K562 (cell line): ENCODE data around the gene IPO13. TPM values are rescaled to one million over a fixed set of nuclear protein-coding genes. Genes with fewer than 3 reads are reported as not detected.

Source experiments
- ATAC-seq: fragments of 200-7000 bp; cut with Tn5 transposase; 3 replicates; pipeline ENCODE4 v1.9.1; 2020; ENCODE audit warnings: moderate library complexity
- BruUV-seq: library from RNA; stranded (reverse); fragments of 400-500 nt; replicated peaks from 2 replicates; lab custom pipeline; 2021; lab: Mats Ljungman, UMichigan
- CTCF ChIA-PET: fragments of 300-600 bp; formaldehyde crosslinking; extraction: SDS; loops from one replicate; lab custom pipeline; 2021; ENCODE audit warnings: low intra/inter-chr PET ratio; lab: Yijun Ruan, JAX
- POLR2A ChIA-PET: fragments of 300-600, 350-650 bp; sonication (Branson Sonifier 250); formaldehyde crosslinking; extraction: SDS; loops from one replicate; lab custom pipeline; 2021; ENCODE audit warnings: antibody characterized with exemption, inconsistent platforms; lab: Yijun Ruan, JAX
- DNase-seq, 4 experiments: peaks; one replicate each; pipeline versions ENCODE4 v3.0.0 to v3.0.0-alpha.2; 2011 to 2018; ENCODE audit warnings: low spot score in 3 of 4, mixed read lengths in 3 of 4; ENCODE audit errors: extremely low read depth in 1 of 4
- FAIRE-seq: peaks from 2 replicates; lab custom pipeline; 2011; peaks lifted over from hg19 to GRCh38; lab: Jason Lieb, UNC
- H2AFZ ChIP-seq: 2 replicates; pipeline ENCODE4 v1.6.0; 2011; ENCODE audit warnings: low read depth, low read length, control low read depth, inconsistent platforms
- H3K27ac ChIP-seq: fragments of 200-600 bp; 3 replicates; pipeline ENCODE4 v1.8.0; 2011; ENCODE audit warnings: low read depth, mild to moderate bottlenecking, control low read depth, inconsistent platforms, low read length, moderate library complexity, mixed read lengths; ENCODE audit errors: extremely low read depth
- H3K27me3 ChIP-seq, 2 experiments: fragments of 300-600 bp in 1 of 2; 2 replicates in 1 of 2; 3 replicates in 1 of 2; pipeline versions ENCODE4 v1.6.0 to v1.8.0; 2011; ENCODE audit warnings: inconsistent platforms in 2 of 2, low read length in 2 of 2, mild to moderate bottlenecking in 1 of 2, mixed read lengths in 1 of 2, moderate library complexity in 1 of 2; ENCODE audit not compliant: control insufficient read depth in 2 of 2, insufficient read depth in 2 of 2
- H3K36me3 ChIP-seq: fragments of 300-600 bp; 3 replicates; pipeline ENCODE4 v1.8.0; 2011; ENCODE audit warnings: mild to moderate bottlenecking, low read length, inconsistent platforms; ENCODE audit not compliant: control insufficient read depth, insufficient read depth
- H3K4me1 ChIP-seq, 2 experiments: fragments of 200-600 bp in 1 of 2; replicated peaks in 1 of 2; 2 replicates in 1 of 2; 3 replicates in 1 of 2; pipeline versions ENCODE4 v1.5.1 to v1.8.0; 2011; ENCODE audit warnings: inconsistent platforms in 2 of 2, low read length in 2 of 2, mild to moderate bottlenecking in 1 of 2, mixed read lengths in 1 of 2, moderate library complexity in 1 of 2; ENCODE audit not compliant: control insufficient read depth in 2 of 2, insufficient read depth in 2 of 2
- H3K4me2 ChIP-seq: 2 replicates; pipeline ENCODE4 v1.6.1; 2011; ENCODE audit warnings: low read length, control low read depth, inconsistent platforms, mixed read lengths; ENCODE audit not compliant: insufficient read depth
- H3K4me3 ChIP-seq: fragments of 200-600 bp; sonication (generic), shearing (Covaris generic); 2 replicates; pipeline ENCODE4 v1.5.1; 2016; ENCODE audit warnings: control low read depth, inconsistent platforms
- H3K79me2 ChIP-seq: fragments of 200-600 bp; 3 replicates; pipeline ENCODE4 v1.8.0; 2011; ENCODE audit warnings: low read length, inconsistent platforms; ENCODE audit not compliant: control insufficient read depth, insufficient read depth
- H3K9ac ChIP-seq, 2 experiments: 2 replicates each; pipeline versions ENCODE4 v1.6.0 to v1.6.1; 2011; ENCODE audit warnings: low read depth in 2 of 2, low read length in 2 of 2, control low read depth in 1 of 2, inconsistent platforms in 1 of 2, mild to moderate bottlenecking in 1 of 2, mixed read lengths in 1 of 2; ENCODE audit not compliant: insufficient read depth in 1 of 2
- H3K9me1 ChIP-seq: one replicate; pipeline ENCODE4 v1.6.0; 2011; ENCODE audit warnings: inconsistent platforms, mild to moderate bottlenecking, low read length, moderate library complexity; ENCODE audit not compliant: control insufficient read depth, insufficient read depth
- H3K9me3 ChIP-seq: replicated peaks from 2 replicates; pipeline ENCODE4 v1.5.1; 2011; ENCODE audit warnings: low read depth, low read length, inconsistent platforms; ENCODE audit not compliant: control insufficient read depth, insufficient read depth
- H4K20me1 ChIP-seq: replicated peaks from 2 replicates; pipeline ENCODE4 v1.6.1; 2011; ENCODE audit warnings: low read length, inconsistent platforms, mixed read lengths; ENCODE audit not compliant: control insufficient read depth, insufficient read depth
- C11orf30 ChIP-seq: fragments of 450-650 bp; IDR thresholded peaks from 2 replicates; pipeline ENCODE4 v1.6.1; 2016; ENCODE audit warnings: low read depth, mild to moderate bottlenecking
- FOXJ2 ChIP-seq: fragments of 200-800 bp; sonication (Bioruptor generic); IDR thresholded peaks from 2 replicates; pipeline ENCODE4 v1.6.1; 2016; ENCODE audit warnings: missing genetic modification characterization, missing compliant biosample characterization
- GTF2A2 ChIP-seq: IDR thresholded peaks from 2 replicates; pipeline ENCODE4 v1.6.1; 2016; ENCODE audit warnings: mild to moderate bottlenecking, missing genetic modification characterization, missing compliant biosample characterization
- MCM7 ChIP-seq, 2 experiments: fragments of 450-650 bp; IDR thresholded peaks; 2 replicates each; pipeline ENCODE4 v1.6.1; 2016 to 2018
- NRF1 ChIP-seq, 2 experiments: fragments of 450-650 bp; IDR thresholded peaks in 1 of 2; conservative IDR thresholded peaks in 1 of 2; 2 replicates each; pipeline ENCODE4 v1.6.1; 2014; ENCODE audit warnings: mild to moderate bottlenecking in 2 of 2
- PCBP2 ChIP-seq: fragments of 200-400 bp; formaldehyde crosslinking; IDR thresholded peaks from 2 replicates; pipeline ENCODE4 v1.6.1; 2018; ENCODE audit warnings: low read length, low read depth, mild to moderate bottlenecking, moderate library complexity; ENCODE audit not compliant: poor library complexity, severe bottlenecking
- SMARCC2 ChIP-seq: fragments of 450-650 bp; IDR thresholded peaks from 2 replicates; pipeline ENCODE4 v1.6.1; 2017; ENCODE audit warnings: antibody characterized with exemption, moderate library complexity, mild to moderate bottlenecking, low read depth
- SP2 ChIP-seq: IDR thresholded peaks from 2 replicates; pipeline ENCODE4 v1.6.1; 2011; ENCODE audit warnings: mild to moderate bottlenecking, low read depth, low read length, moderate library complexity; ENCODE audit not compliant: poor library complexity, severe bottlenecking; ENCODE audit errors: extremely low read depth
- ZBTB11 ChIP-seq, 3 experiments: fragments of 200-800 bp in 1 of 3; fragments of 250-450 bp in 1 of 3; fragments of 450-650 bp in 1 of 3; sonication (Bioruptor Pico) in 1 of 3; sonication (Bioruptor generic) in 1 of 3; formaldehyde crosslinking in 1 of 3; IDR thresholded peaks; 2 replicates each; pipeline versions ENCODE4 v1.6.1 to v1.8.0; 2016 to 2022; ENCODE audit warnings: mild to moderate bottlenecking in 2 of 3, missing genetic modification characterization in 2 of 3, missing compliant biosample characterization in 1 of 3, moderate library complexity in 1 of 3
- ZNF239 ChIP-seq: fragments of 250-450 bp; sonication (Bioruptor Pico); IDR thresholded peaks from 2 replicates; pipeline ENCODE4 v1.4.0; 2020; ENCODE audit warnings: mild to moderate bottlenecking
- ZNF584 ChIP-seq: fragments of 200-800 bp; sonication (Bioruptor generic); IDR thresholded peaks from 2 replicates; pipeline ENCODE4 v1.6.1; 2016; ENCODE audit warnings: low read depth, mild to moderate bottlenecking, missing genetic modification characterization, missing compliant biosample characterization
- ZNF668 ChIP-seq: fragments of 250-450 bp; sonication (Bioruptor Pico); IDR thresholded peaks from 2 replicates; pipeline ENCODE4 v1.8.0; 2022; ENCODE audit warnings: mild to moderate bottlenecking, inconsistent platforms
- WGBS: fragments of 100-300 bp; shearing (Covaris generic); methylation state at CpG from one replicate; pipeline ENCODE4 v1.1.6; 2016; ENCODE audit warnings: low coverage, mixed read lengths; ENCODE audit not compliant: insufficient coverage; ENCODE audit errors: missing lambda C conversion rate; 5-methylcytosine and 5-hydroxymethylcytosine counted together
- in situ Hi-C: fragments of 300-500 bp; cut with MboI; formaldehyde crosslinking; loops from 4 replicates; pipeline ENCODE4 v1.15.0; 2018; ENCODE audit warnings: inconsistent platforms, mixed read lengths
- intact Hi-C: fragments of 100-400 bp; cut with micrococcal nuclease; formaldehyde crosslinking; loops from 2 replicates; pipeline ENCODE4 v1.14.2; 2022
- polyA plus RNA-seq, 8 experiments: library from polyadenylated mRNA; depleted of rRNA in 4 of 8; stranded (reverse) in 5 of 8; unstranded in 3 of 8; fragments of >200 nt; fragmentation: Nextera tagmentation in 2 of 8; fragmentation: Illumina TruSeq in 1 of 8; extraction: Ambion mirVana in 2 of 8; extraction: Trizol in 1 of 8; gene quantifications; 2 replicates each; pipeline versions ENCODE4 v1.2.1 to v1.2.3, GENCODE V29; 2011 to 2014; ENCODE audit warnings: inconsistent platforms in 1 of 8, missing spikeins in 1 of 8
- total RNA-seq, 7 experiments: library from RNA; depleted of rRNA in 6 of 7; stranded (reverse); fragments of >200 nt in 6 of 7; fragmentation: Illumina TruSeq in 2 of 7; extraction: Trizol in 2 of 7; gene quantifications; 2 replicates each; pipeline versions ENCODE4 v1.2.1 to v1.2.3, GENCODE V29; 2011 to 2021; ENCODE audit warnings: low replicate concordance in 1 of 7

The IPO13 gene
- total and polyA plus RNA-seq, 9 of the 15 experiments (the other 6 are each of a cell fraction or from before 2014, with no cell fraction given) = 7.0 to 30.8 (median 16.2) TPM

GRCh38 chr1:43908226-43908625, 38.5 kb upstream of the IPO13 start:
- intact Hi-C loops (no loop called here), in situ Hi-C loops (no loop called here)
- BruUV-seq = no TSS peak
- peaks cover 0 to 6% of the 10 kb centered on the region in 2 experiments; a peak in 1 of 5 replicates for H3K4me1 ChIP-seq
- H3K4me3 ChIP-seq = no peak overlapping the region
- no peak overlapping the region for H3K4me2 ChIP-seq
- no peaks in the 10 kb centered on the region for H3K36me3 ChIP-seq
- ChIA-PET POLR2A (interaction anchor here (0.7 to 1.5 kb wide), 2 partner anchors 11 to 21 kb away, joined by 3 read pairs; no protein-coding TSS in a partner anchor), CTCF (no interaction called here)
- no peaks in the 10 kb centered on the region for H3K9me3 ChIP-seq
- FAIRE-seq (no peak), DNase-seq (no peak), ATAC-seq (no peak)
- H3K27me3 ChIP-seq = no peaks in the 10 kb centered on the region
- H3K79me2 ChIP-seq = no peaks in the 10 kb centered on the region
- H3K27ac ChIP-seq = no peak overlapping the region
- WGBS = 59% methylated on average over 2 of the region's 2 CpGs
- no peaks in the 10 kb centered on the region for H3K9me1 ChIP-seq
- no peak overlapping the region for H3K9ac ChIP-seq
- no peaks in the 10 kb centered on the region for H4K20me1 ChIP-seq
- no peak overlapping the region for H2AFZ ChIP-seq
- TF ChIP-seq ZBTB11 (CRISPR knock-in tag; IDR thresholded peaks at IDR 0.05) = no peak
- TF ChIP-seq SP2 = no peak
- no peak for TF ChIP-seq NRF1 (conservative IDR thresholded peaks at IDR 0.05 in 1 of 2, IDR thresholded peaks at IDR 0.05 in 1 of 2)
- TF ChIP-seq PCBP2 = no peak
- no peak for TF ChIP-seq ZNF668 (CRISPR knock-in tag)
- no peak for TF ChIP-seq GTF2A2 (tag)
- no peak for TF ChIP-seq ZNF239 (CRISPR knock-in tag)
- no peak for TF ChIP-seq MCM7 (IDR thresholded peaks at IDR 0.05)
- no peak for TF ChIP-seq C11orf30
- TF ChIP-seq SMARCC2 = no peak
- TF ChIP-seq FOXJ2 = no peak
- no peak for TF ChIP-seq ZNF584
